Mesangial cell (primary cell): ENCODE data around the gene TRIM31. TPM values are rescaled to one million over a fixed set of nuclear protein-coding genes. Genes with fewer than 3 reads are reported as not detected.

Experiments used
- total RNA-seq: library from RNA; depleted of rRNA; stranded (reverse); fragments of >200 nt; gene quantifications from 2 replicates; pipeline ENCODE4 v1.2.3, GENCODE V29; 2015

Gene TRIM31
- total RNA-seq = not detected in 2 replicates

GRCh38 chr6:30113003-30113759 lies at the start of gene TRIM31:
Gene TRIM31, minus strand, starts transcription at chr6:30113090. Its CDS starts 285 bp downstream, at chr6:30112805.

GRCh38 chr6:30160785-30161531 lies 48.1 kb upstream of the TRIM31 start, which contains the start of gene TRIM10:
Gene TRIM10, minus strand, starts transcription at chr6:30161211. Its CDS starts 353 bp downstream, at chr6:30160858.

GRCh38 chr6:30135757-30136156 lies 22.9 kb upstream of the TRIM31 start, which contains the start of gene TRIM40:
Gene TRIM40, plus strand, starts transcription at chr6:30136140. Its CDS starts 897 bp downstream, at chr6:30137037.

GRCh38 chr6:30075094-30075789 lies 37.6 kb downstream of the TRIM31 start, which contains the start of gene RNF39:
Gene RNF39, minus strand, starts transcription at chr6:30075769. Its CDS starts 184 bp downstream, at chr6:30075585.

GRCh38 chr6:30066577-30067459 lies 46.1 kb downstream of the TRIM31 start, which contains the start of gene PPP1R11:
Gene PPP1R11, plus strand, starts transcription at chr6:30067198. Its CDS starts 213 bp downstream, at chr6:30067411.

GRCh38 chr6:30061092-30061857 lies 51.6 kb downstream of the TRIM31 start, which contains the start of gene POLR1H:
Gene POLR1H, plus strand, starts transcription at chr6:30061265. Its CDS starts 260 bp downstream, at chr6:30061525.

Other genes starting within 250 kb of the TRIM31 start
- 466 and 502 TPM in 2 replicates for gene HLA-A, start 170.6 kb downstream of the TRIM31 start, total RNA-seq
- gene POLR1H, start 51.8 kb downstream of the TRIM31 start, total RNA-seq = 21.7 and 25.6 TPM in 2 replicates
- gene PPP1R11, start 45.9 kb downstream of the TRIM31 start, total RNA-seq = 35.2 and 38.1 TPM in 2 replicates
- not detected in 2 replicates for gene RNF39, start 37.3 kb downstream of the TRIM31 start, total RNA-seq
- not detected in 2 replicates for gene TRIM40, start 23.1 kb upstream of the TRIM31 start, total RNA-seq
- not detected in 2 replicates for gene TRIM10, start 48.1 kb upstream of the TRIM31 start, total RNA-seq
- not detected in 2 replicates for gene TRIM15, start 50.5 kb upstream of the TRIM31 start, total RNA-seq
- gene TRIM26, start 100.3 kb upstream of the TRIM31 start, total RNA-seq = 23.5 and 27.5 TPM in 2 replicates
- 6.0 and 12.3 TPM in 2 replicates for gene TRIM39, start 213.8 kb upstream of the TRIM31 start, total RNA-seq
- gene RPP21, start 232.1 kb upstream of the TRIM31 start, total RNA-seq = 108 and 135 TPM in 2 replicates